A549 treated with dexamethasone at 1 μM for 4 hours (cell line): ENCODE measurements around the gene RPS6KB1. TPM values are rescaled to one million over a fixed set of nuclear protein-coding genes. Genes with fewer than 3 reads are reported as not detected.

Experiments
- total RNA-seq: library from RNA; stranded (reverse); fragments of 200-300 nt; extraction: Qiagen RNA extraction; gene quantifications from 5 replicates; pipeline ENCODE4 v1.2.3, GENCODE V29; 2022

Gene RPS6KB1
- 41.8 to 59.5 TPM (median 56.1 TPM) in 5 replicates for total RNA-seq

GRCh38 chr17:59892924-59893675, at the start of gene RPS6KB1, which contains the start of gene TUBD1:
RPS6KB1 (plus strand) TSS chr17:59893121; CDS start chr17:59893185, 64 bp downstream.
TUBD1 (minus strand) TSS chr17:59892943; CDS start chr17:59891002, 1,941 bp downstream.

GRCh38 chr17:59964482-59965328, 71.8 kb downstream of the RPS6KB1 start, which contains the start of gene RNFT1:
RNFT1 (minus strand) TSS chr17:59964740; CDS start chr17:59964663, 77 bp downstream.

Other genes with a start within 250 kb of the RPS6KB1 start
- gene PTRH2, start 185.7 kb upstream of the RPS6KB1 start, total RNA-seq, result 95.3 to 123 TPM (median 98.1 TPM) in 5 replicates
- 136 to 189 TPM (median 148 TPM) in 5 replicates for gene VMP1, start 185.5 kb upstream of the RPS6KB1 start, total RNA-seq
- 9.8 to 10.9 TPM (median 10.0 TPM) in 5 replicates for gene TUBD1, start 178 bp upstream of the RPS6KB1 start, total RNA-seq
- 10.2 to 11.4 TPM (median 11.1 TPM) in 5 replicates for gene RNFT1, start 71.6 kb downstream of the RPS6KB1 start, total RNA-seq
- gene HEATR6, start 185.8 kb downstream of the RPS6KB1 start, total RNA-seq, result 16.5 to 20.4 TPM (median 19.1 TPM) in 5 replicates